NT2/D1 (cell line): ENCODE data around the gene USP49.

ENCODE experiments used
- DNase-seq: peaks from one replicate; pipeline ENCODE4 v3.0.0-alpha.2; 2011; ENCODE audit warnings: low read depth, low spot score
- H3K27me3 ChIP-seq: 2 replicates; pipeline ENCODE4 v1.6.0; 2011; ENCODE audit warnings: mild to moderate bottlenecking; ENCODE audit not compliant: insufficient read length, insufficient read depth
- H3K36me3 ChIP-seq: 2 replicates; pipeline ENCODE4 v1.6.1; 2011; ENCODE audit warnings: mild to moderate bottlenecking, low read length, mixed read lengths; ENCODE audit not compliant: insufficient read depth, insufficient read length
- H3K4me1 ChIP-seq: 2 replicates; pipeline ENCODE4 v1.5.1; 2011; ENCODE audit not compliant: insufficient read depth, insufficient read length
- H3K4me3 ChIP-seq: 2 replicates; pipeline ENCODE4 v1.5.1; 2011; ENCODE audit warnings: low read depth; ENCODE audit not compliant: insufficient read length
- H3K9ac ChIP-seq: 2 replicates; pipeline ENCODE4 v1.6.0; 2011; ENCODE audit warnings: low read depth; ENCODE audit not compliant: insufficient read length
- H3K9me3 ChIP-seq: 2 replicates; pipeline ENCODE4 v1.5.1; 2011; ENCODE audit warnings: mild to moderate bottlenecking, low read length; ENCODE audit not compliant: insufficient read depth
- SUZ12 ChIP-seq: IDR thresholded peaks from 2 replicates; pipeline ENCODE4 v1.6.1; 2011; ENCODE audit not compliant: insufficient read length, insufficient read depth; ENCODE audit errors: extremely low read depth
- YY1 ChIP-seq: IDR thresholded peaks from 2 replicates; pipeline ENCODE4 v1.6.1; 2011; ENCODE audit not compliant: insufficient read length, insufficient read depth
- ZNF274 ChIP-seq: IDR thresholded peaks from 2 replicates; pipeline ENCODE4 v1.6.1; 2011; ENCODE audit warnings: mild to moderate bottlenecking, low read depth, low read length

The USP49 gene

DNA sequence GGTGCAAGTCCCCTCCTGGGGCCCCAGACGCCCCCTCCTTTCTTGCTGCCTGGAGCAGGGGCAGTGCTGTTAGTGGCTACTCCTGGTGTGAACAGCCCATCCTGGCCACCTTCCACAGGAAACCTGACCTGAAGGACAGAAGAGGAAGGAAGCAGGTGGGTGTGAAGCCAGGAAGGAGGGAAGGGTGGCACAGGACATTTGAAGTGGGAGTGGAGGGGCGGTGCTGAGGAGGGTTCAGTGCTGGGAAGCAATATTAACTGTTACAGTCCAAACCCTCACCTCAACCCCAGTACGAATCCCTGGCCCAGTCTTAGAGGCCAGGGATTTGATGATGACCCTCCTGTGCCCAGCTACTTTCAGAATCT, 113.8 kb downstream of the USP49 start:
- H3K27me3 ChIP-seq = peaks cover 24% of the 10 kb centered on the region
- peak overlapping the region; percentile 58 for H3K4me3 ChIP-seq
- peaks cover 8% of the 10 kb centered on the region for H3K36me3 ChIP-seq
- DNase-seq = no peak
- H3K4me1 ChIP-seq = no peaks in the 10 kb centered on the region
- peaks cover 14% of the 10 kb centered on the region; the same call in 1 of the 2 replicates for H3K9me3 ChIP-seq
- H3K9ac ChIP-seq = peak overlapping the region; percentile 67
- TF ChIP-seq ZNF274 = no peak
- no peak for TF ChIP-seq YY1
- TF ChIP-seq SUZ12 = no peak

DNA sequence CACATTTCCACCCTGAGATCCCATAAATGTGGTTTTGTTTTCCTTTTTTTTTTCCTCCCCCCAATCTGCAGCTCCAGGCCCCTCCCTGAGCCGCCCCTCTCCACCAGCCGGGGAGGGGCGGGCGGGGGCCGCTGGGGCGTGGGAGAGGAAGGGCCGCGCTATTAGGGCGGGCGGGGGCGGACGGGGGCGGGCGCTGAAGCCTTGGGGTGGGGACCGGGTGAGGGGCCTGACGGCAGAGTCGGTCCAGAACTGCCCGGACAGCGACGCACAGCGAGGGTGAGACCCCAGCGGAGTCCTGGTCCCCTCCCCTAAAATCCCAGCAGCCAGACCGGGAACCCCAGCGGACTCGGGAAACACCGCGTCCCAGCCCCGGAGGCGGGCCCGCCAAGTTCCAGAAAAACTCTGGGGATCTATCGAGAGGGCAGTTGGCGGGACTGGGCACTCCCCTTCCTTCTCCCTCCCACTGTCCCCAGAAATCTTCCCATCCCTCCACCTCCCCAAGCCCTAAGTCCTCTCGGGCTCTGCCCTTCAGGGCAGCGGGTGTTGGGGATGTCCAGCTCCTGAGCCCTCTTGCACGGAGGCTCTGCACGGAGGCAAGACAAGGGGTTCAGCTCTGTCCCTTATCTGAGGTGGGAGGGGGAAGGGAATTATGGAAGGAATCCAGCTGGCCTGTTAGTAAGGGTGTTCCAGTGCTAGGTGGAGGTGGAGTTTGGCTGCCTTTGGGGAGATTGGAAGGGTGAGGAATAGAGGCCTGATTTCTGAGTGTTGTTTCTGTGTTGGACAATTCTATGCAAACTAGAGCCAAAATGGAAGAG, 114.4 kb downstream of the USP49 start, which contains the start of gene PRICKLE4:
TSS of gene PRICKLE4 (plus strand) at position 232 of the 815 bp plus-strand sequence. CDS start 2,692 bp downstream, outside the sequence.
- Histone ChIP-seq H3K4me3 (peak within 1 kb of the TSS; percentile 58), H3K4me1 (no peaks in the 10 kb centered on the region), H3K9me3 (peaks cover 10% of the 10 kb centered on the region; the same call in 1 of the 2 replicates), H3K27me3 (peaks cover 20% of the 10 kb centered on the region), H3K9ac (peak within 1 kb of the TSS; percentile 77), H3K36me3 (peaks cover 8% of the 10 kb centered on the region)
- TF ChIP-seq ZNF274 = no peak
- DNase-seq = no peak

DNA sequence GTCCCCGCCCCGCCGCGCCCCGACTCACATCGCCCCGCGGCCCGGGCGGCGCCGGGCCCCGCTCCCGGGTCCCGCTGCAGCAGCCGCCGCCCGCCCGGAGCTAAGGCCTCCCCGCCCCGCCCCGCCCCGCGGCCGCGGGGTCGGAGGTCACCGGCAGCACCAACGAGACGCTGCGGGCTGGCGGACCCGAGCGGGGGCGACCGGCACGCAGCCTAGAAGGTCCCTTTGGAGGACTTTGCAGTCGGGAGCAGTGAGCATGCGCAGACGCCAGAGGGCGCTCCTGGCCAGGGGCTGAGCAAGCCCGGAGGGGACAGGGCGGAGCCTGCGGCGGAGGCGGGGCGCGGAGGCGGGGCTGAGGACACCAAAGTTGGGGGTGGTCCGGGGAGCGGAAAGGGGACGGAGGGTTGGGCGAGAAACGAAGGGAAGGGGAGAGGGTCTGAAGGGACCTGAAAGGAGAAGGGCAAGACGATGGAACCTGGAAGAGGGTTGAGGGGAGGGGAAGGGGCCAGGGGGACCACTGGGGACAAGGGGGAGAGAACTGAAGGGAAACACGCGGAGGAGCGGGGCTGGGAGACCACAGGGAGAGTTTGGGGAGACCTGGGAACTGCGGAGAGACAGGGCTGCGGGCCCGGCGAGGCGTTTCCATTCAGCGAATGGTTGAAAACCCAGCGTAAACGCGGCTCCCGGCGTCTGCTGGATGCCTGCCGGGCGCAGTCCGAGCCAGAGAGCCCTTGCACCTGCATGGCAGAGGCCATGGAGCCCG, 115.2 kb downstream of the USP49 start, which contains the start of gene FRS3:
TSS of gene FRS3 (minus strand) at position 113 of the 763 bp plus-strand sequence. CDS start 2,913 bp downstream, outside the sequence.
- peak within 1 kb of the TSS; percentile 58 for H3K4me3 ChIP-seq
- peaks cover 20% of the 10 kb centered on the region for H3K27me3 ChIP-seq
- peaks cover 2% of the 10 kb centered on the region; the same call in 1 of the 2 replicates for H3K9me3 ChIP-seq
- H3K9ac ChIP-seq = peak within 1 kb of the TSS; percentile 77
- peak; percentile 91 for DNase-seq
- H3K4me1 ChIP-seq = no peaks in the 10 kb centered on the region
- TF ChIP-seq ZNF274 = no peak
- TF ChIP-seq YY1 = no peak
- TF ChIP-seq SUZ12 = no peak
- peaks cover 14% of the 10 kb centered on the region for H3K36me3 ChIP-seq

DNA sequence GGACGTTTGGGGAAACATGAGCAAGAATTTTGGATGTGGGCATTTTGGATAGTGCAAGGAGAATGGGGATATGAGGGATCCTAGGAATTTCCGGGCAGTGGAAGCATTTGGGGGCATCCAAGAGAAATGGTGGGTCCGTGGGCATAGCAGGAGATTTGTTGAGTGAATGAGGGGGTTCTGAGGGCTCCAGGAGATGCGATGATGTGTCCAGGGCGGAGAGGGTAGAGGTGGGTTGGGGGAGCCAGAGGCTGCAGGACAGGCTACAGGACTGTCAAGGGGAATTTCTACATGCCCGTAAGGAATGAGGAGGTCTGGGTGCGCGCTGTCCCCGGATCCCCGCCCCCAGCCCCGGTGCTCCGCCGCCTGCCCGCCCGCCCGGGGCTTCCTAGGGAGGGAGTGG, 115.8 kb downstream of the USP49 start:
- no peak for DNase-seq
- Histone ChIP-seq H3K4me1 (no peaks in the 10 kb centered on the region), H3K27me3 (peaks cover 20% of the 10 kb centered on the region), H3K36me3 (peaks cover 19% of the 10 kb centered on the region), H3K4me3 (peak overlapping the region; percentile 52), H3K9me3 (no peaks in the 10 kb centered on the region), H3K9ac (peak overlapping the region; percentile 77)
- TF ChIP-seq YY1 (no peak), ZNF274 (no peak), SUZ12 (no peak)

DNA sequence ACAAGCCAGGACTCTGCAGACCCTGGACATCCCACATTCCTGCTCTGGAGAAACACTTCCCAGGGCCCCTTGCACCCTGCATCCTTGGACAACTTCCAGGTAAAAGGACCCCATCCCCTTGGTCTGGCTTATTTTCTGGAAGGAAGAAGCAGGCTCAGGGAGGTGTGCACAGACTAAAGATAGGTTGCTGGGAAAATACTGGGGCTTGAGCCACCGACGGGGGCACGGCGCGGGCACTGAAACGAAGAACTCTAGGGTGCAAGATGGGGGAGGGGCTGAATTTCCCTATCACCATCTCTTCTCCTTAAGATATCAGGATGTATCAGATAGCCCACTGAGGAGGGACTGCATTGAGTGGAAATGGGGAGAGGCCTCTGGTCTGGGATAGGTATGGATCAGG, 116.3 kb downstream of the USP49 start:
- Histone ChIP-seq H3K4me3 (peak overlapping the region; percentile 52), H3K27me3 (peaks cover 20% of the 10 kb centered on the region), H3K9me3 (no peaks in the 10 kb centered on the region), H3K4me1 (no peaks in the 10 kb centered on the region), H3K36me3 (peaks cover 22% of the 10 kb centered on the region), H3K9ac (peak overlapping the region; percentile 77)
- TF ChIP-seq SUZ12 (no peak), YY1 (no peak), ZNF274 (no peak)
- DNase-seq = no peak

DNA sequence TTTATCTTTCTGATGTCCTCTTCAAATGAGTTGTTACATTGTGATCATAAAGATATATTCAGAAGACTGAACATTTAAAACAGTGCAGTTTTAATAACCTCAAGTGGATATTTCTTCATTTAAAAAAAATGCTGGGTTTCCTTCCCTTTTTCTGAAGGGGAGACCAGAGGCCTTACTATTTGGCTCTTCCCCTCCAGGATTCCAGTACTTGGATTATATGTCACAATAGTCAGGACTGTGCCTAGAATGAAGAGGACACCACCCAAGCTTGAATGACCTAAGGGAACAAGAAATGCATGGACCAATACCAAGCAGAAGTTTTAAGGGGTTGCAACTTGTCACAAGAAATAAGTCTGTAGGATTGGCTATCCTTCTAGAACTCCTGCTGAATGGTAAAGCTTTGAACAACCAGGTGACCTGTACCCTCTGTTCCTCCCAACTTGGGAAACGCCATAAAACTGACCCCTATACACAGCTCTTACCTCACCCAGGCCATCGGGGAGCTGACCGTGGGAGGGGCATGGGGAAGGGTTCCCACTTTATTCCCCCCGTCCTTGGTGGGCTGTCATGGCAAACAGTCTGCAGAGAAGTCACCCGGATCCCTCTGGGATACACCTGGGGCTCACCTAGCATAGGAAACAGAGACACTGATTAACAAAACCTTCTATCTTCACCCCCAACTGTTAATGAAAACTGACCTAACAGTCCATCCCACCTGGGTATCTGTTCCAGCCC, 117.5 kb downstream of the USP49 start:
- no peak overlapping the region for H3K9ac ChIP-seq
- no peaks in the 10 kb centered on the region for H3K9me3 ChIP-seq
- TF ChIP-seq ZNF274 (no peak), YY1 (no peak), SUZ12 (no peak)
- H3K4me1 ChIP-seq = no peaks in the 10 kb centered on the region
- H3K36me3 ChIP-seq = peaks cover 24% of the 10 kb centered on the region
- H3K27me3 ChIP-seq = peaks cover 15% of the 10 kb centered on the region
- H3K4me3 ChIP-seq = no peak overlapping the region
- DNase-seq = no peak
